ENCODE results near the gene PDIA6.

PDIA6 gene

DNA sequence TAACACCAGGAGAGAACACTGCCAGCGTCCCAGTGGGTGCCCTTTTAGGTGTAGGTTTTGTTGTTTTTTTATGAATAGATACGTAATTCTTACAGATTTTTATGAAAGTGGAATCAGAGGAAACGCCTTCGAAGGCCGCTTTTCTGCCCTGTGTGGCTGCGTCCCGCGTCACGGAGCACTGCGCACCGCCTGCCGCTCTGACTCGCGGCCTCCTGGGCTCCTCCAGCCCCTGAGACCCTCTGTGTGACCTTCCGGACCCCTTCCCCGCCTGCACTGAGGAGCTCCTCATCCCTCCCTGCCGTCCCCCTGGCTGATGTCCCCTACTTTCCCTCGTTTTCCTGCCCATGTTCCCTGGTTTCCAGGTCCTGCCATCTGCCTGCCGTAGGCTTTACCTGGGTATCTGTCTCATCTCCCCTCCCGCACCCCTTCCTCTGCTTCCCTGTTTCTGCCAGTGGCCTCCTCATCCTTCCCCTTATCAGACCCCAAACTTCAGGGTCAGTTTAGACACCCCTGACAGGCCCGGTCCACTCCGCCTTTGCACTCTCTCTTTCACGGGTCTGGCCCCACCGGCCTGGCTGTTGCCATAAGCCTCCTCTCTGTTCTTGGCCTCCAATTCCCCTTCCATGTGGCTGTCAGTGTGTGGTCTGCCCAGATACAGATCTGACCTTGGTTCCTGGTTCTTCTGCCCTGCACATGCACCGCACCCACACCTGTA is 32.7 kb downstream of the PDIA6 start:
- H3K9ac ChIP-seq (ENCODE audit: low read length): no peak overlapping the region
- H3K79me2 ChIP-seq (ENCODE audit: insufficient read depth, low read length): peaks cover 5% of the 10 kb centered on the region; the same call in 1 of the 2 replicates
- no peaks in the 10 kb centered on the region for H3K9me2 ChIP-seq (replicated peaks; ENCODE audit: insufficient read depth, low read length)
- H3F3A ChIP-seq (ENCODE audit: insufficient read depth): no peaks in the 10 kb centered on the region
- H3K36me3 ChIP-seq (ENCODE audit: low read length): peaks cover 23% of the 10 kb centered on the region; the same call in 1 of the 2 replicates
- H4K20me1 ChIP-seq (ENCODE audit: low read depth, low read length): no peaks in the 10 kb centered on the region
- TF ChIP-seq EZH2phosphoT487 (conservative IDR thresholded peaks at IDR 0.05; ENCODE audit: low read length) (no peak), CTCF (IDR thresholded peaks at IDR 0.05; ENCODE audit: insufficient read depth, low read length, poor library complexity, severe bottlenecking) (no peak)
- no peak overlapping the region for H3K4me2 ChIP-seq (ENCODE audit: low read depth, low read length, poor library complexity, severe bottlenecking)
- no peak overlapping the region for H3K27ac ChIP-seq (ENCODE audit: low read depth, low read length)
- H3K9me3 ChIP-seq (ENCODE audit: insufficient read depth, low read length): no peaks in the 10 kb centered on the region
- H3K27me3 ChIP-seq (ENCODE audit: low read length): no peaks in the 10 kb centered on the region
- no peak overlapping the region for H2AFZ ChIP-seq (ENCODE audit: low read depth, low read length, severe bottlenecking)
- H3K4me3 ChIP-seq (ENCODE audit: insufficient read depth, low read length, poor library complexity, severe bottlenecking): no peak overlapping the region

- no peaks in the 10 kb centered on the region for H3K27me3 ChIP-seq (ENCODE audit: low read length)
- no peaks in the 10 kb centered on the region for H4K20me1 ChIP-seq (ENCODE audit: low read depth, low read length)
- H3K4me2 ChIP-seq (ENCODE audit: low read depth, low read length, poor library complexity, severe bottlenecking): no peak overlapping the region
- peaks cover 11% of the 10 kb centered on the region; the same call in 1 of the 2 replicates for H3K36me3 ChIP-seq (ENCODE audit: low read length)
- no peak overlapping the region for H3K9ac ChIP-seq (ENCODE audit: low read length)
- no peaks in the 10 kb centered on the region for H3F3A ChIP-seq (ENCODE audit: insufficient read depth)
- no peak overlapping the region for H2AFZ ChIP-seq (ENCODE audit: low read depth, low read length, severe bottlenecking)
- TF ChIP-seq EZH2phosphoT487 (conservative IDR thresholded peaks at IDR 0.05; ENCODE audit: low read length) (no peak), CTCF (IDR thresholded peaks at IDR 0.05; ENCODE audit: insufficient read depth, low read length, poor library complexity, severe bottlenecking) (no peak)
- H3K9me2 ChIP-seq (replicated peaks; ENCODE audit: insufficient read depth, low read length): no peaks in the 10 kb centered on the region
- no peak overlapping the region for H3K4me3 ChIP-seq (ENCODE audit: insufficient read depth, low read length, poor library complexity, severe bottlenecking)
- no peak overlapping the region for H3K27ac ChIP-seq (ENCODE audit: low read depth, low read length)
- no peaks in the 10 kb centered on the region for H3K9me3 ChIP-seq (ENCODE audit: insufficient read depth, low read length)
- no peaks in the 10 kb centered on the region for H3K79me2 ChIP-seq (ENCODE audit: insufficient read depth, low read length)
Measured at GRCh38 chr2:10778724-10779115, 33.9 kb downstream of the PDIA6 start.

GRCh38 chr2:10777842-10778723 is 34.5 kb downstream of the PDIA6 start:
- Histone ChIP-seq H3K4me3 (ENCODE audit: insufficient read depth, low read length, poor library complexity, severe bottlenecking) (no peak overlapping the region), H4K20me1 (ENCODE audit: low read depth, low read length) (no peaks in the 10 kb centered on the region), H3K27me3 (ENCODE audit: low read length) (no peaks in the 10 kb centered on the region), H3K27ac (ENCODE audit: low read depth, low read length) (no peak overlapping the region), H3K4me2 (ENCODE audit: low read depth, low read length, poor library complexity, severe bottlenecking) (no peak overlapping the region), H3K79me2 (ENCODE audit: insufficient read depth, low read length) (no peaks in the 10 kb centered on the region), H3K36me3 (ENCODE audit: low read length) (peaks cover 7% of the 10 kb centered on the region; the same call in 1 of the 2 replicates), H3K9me3 (ENCODE audit: insufficient read depth, low read length) (no peaks in the 10 kb centered on the region), H3K9ac (ENCODE audit: low read length) (no peak overlapping the region), H2AFZ (ENCODE audit: low read depth, low read length, severe bottlenecking) (no peak overlapping the region), H3K9me2 (replicated peaks; ENCODE audit: insufficient read depth, low read length) (no peaks in the 10 kb centered on the region), H3F3A (ENCODE audit: insufficient read depth) (no peaks in the 10 kb centered on the region)
- no peak for TF ChIP-seq EZH2phosphoT487 (conservative IDR thresholded peaks at IDR 0.05; ENCODE audit: low read length)
- no peak for TF ChIP-seq CTCF (IDR thresholded peaks at IDR 0.05; ENCODE audit: insufficient read depth, low read length, poor library complexity, severe bottlenecking)
